Choroid plexus epithelial cell (primary cell): ENCODE data around the gene ZIC1.

Experiments used
- DNase-seq: peaks from one replicate; pipeline ENCODE4 v3.0.0-alpha.2; 2010; ENCODE audit warnings: low read depth
- H3K4me3 ChIP-seq: 2 replicates; pipeline ENCODE4 v1.5.1; 2011; ENCODE audit warnings: low read depth, mild to moderate bottlenecking, control low read depth, low read length, moderate library complexity
- CTCF ChIP-seq: conservative IDR thresholded peaks from 2 replicates; pipeline ENCODE4 v1.5.1; 2011; ENCODE audit warnings: low read depth, mild to moderate bottlenecking, control low read depth, inconsistent platforms, low read length, moderate library complexity

The ZIC1 gene

GRCh38 chr3:147407114-147407497, 2.1 kb upstream of the ZIC1 start:
- TF ChIP-seq CTCF = no peak
- H3K4me3 ChIP-seq = peak overlapping the region; percentile 90
- peak; percentile 76 for DNase-seq

- no peak for TF ChIP-seq CTCF
- peak overlapping the region; percentile 90 for H3K4me3 ChIP-seq
- peak; percentile 52 for DNase-seq
Measured at GRCh38 chr3:147407498-147408187, 1.5 kb upstream of the ZIC1 start.

GRCh38 chr3:147408188-147409100, 721 bp upstream of the ZIC1 start:
- no peak for TF ChIP-seq CTCF
- DNase-seq = peak; percentile 84
- peak overlapping the region; percentile 90 for H3K4me3 ChIP-seq

DNA sequence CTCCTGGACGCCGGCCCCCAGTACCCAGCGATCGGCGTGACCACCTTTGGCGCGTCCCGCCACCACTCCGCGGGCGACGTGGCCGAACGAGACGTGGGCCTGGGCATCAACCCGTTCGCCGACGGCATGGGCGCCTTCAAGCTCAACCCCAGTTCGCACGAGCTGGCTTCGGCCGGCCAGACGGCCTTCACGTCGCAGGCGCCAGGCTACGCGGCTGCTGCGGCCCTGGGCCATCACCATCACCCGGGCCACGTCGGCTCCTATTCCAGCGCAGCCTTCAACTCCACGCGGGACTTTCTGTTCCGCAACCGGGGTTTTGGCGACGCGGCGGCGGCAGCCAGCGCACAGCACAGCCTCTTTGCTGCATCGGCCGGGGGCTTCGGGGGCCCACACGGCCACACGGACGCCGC, 956 bp downstream of the ZIC1 start:
- H3K4me3 ChIP-seq = peak overlapping the region; percentile 90
- TF ChIP-seq CTCF = no peak
- peak; percentile 54 for DNase-seq

DNA sequence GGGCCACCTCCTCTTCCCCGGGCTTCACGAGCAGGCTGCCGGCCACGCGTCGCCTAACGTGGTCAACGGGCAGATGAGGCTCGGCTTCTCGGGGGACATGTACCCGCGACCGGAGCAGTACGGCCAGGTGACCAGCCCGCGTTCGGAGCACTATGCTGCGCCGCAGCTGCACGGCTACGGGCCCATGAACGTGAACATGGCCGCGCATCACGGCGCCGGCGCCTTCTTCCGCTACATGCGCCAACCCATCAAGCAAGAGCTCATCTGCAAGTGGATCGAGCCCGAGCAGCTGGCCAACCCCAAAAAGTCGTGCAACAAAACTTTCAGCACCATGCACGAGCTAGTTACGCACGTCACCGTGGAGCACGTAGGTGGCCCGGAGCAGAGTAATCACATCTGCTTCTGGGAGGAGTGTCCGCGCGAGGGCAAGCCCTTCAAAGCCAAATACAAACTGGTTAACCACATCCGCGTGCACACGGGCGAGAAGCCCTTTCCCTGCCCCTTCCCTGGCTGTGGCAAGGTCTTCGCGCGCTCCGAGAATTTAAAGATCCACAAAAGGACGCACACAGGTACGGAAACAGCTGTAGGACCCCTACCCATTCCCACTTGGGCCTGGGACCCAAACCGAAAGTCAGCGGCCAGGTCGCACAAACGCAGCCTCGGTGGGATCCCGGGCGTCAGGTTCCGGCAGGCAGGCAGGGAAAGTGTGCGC, 1.5 kb downstream of the ZIC1 start:
- peak overlapping the region; percentile 90 for H3K4me3 ChIP-seq
- no peak for TF ChIP-seq CTCF
- DNase-seq = peak; percentile 97

DNA sequence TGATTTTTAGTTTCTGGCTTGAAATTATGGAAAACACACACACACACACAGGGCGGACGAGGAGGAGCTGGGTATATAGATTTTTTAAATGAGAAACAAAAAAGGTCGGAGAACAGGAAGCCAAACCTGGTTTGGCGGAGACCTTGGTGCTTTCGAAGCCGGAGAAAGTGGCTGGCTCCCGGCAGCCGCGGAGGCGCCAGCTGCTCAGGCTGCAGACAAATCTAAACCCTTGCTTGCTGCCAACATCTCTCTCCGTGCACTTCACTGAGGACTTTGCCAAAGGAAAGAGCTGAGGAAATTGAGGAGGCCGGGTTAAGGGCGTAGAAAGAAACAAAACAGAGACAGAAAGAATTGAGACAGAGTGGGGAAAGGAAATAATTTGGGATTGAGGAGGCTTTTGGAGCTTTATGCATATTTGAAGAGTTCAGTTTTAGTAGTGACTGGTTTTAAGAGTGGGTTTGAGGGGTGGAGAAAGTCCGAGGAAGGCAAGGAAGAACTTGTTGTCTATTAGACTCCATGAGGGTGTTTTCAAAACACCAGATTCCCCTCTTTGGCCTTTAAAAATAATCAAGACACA, 2.2 kb downstream of the ZIC1 start:
- TF ChIP-seq CTCF = no peak
- no peak for DNase-seq
- peak overlapping the region; percentile 90 for H3K4me3 ChIP-seq
